ENCODE data around the gene ITPA.
"Not testable (repeated sequence)": the region's sequence is repeated elsewhere in the genome, so short reads cannot be mapped to it uniquely, and the experiment has no call there.

ITPA gene

GRCh38 chr20:3180319-3180718 is 29.0 kb upstream of the ITPA start:
- in situ Hi-C loops (cut with HindIII; ENCODE audit: low pct_unique_long_range_greater_than_20kb, low sequenced_read_pairs): no loop called here
- DNase-seq (ENCODE audit: low read depth in 1 of 2, low spot score in 1 of 2): no peak
- TF ChIP-seq JUND (IDR thresholded peaks at IDR 0.05; ENCODE audit: low read depth): no peak

- TF ChIP-seq JUND (IDR thresholded peaks at IDR 0.05; ENCODE audit: low read depth): no peak
- DNase-seq (ENCODE audit: low read depth in 1 of 2, low spot score in 1 of 2): no peak
- in situ Hi-C loops (cut with HindIII; ENCODE audit: low pct_unique_long_range_greater_than_20kb, low sequenced_read_pairs): no loop called here
Observed at GRCh38 chr20:3181270-3181669, 28.0 kb upstream of the ITPA start.

- in situ Hi-C loops (cut with HindIII; ENCODE audit: low pct_unique_long_range_greater_than_20kb, low sequenced_read_pairs); DNase-seq (ENCODE audit: low read depth in 1 of 2, low spot score in 1 of 2): not testable (repeated sequence)
Observed at GRCh38 chr20:3182429-3182828, 26.9 kb upstream of the ITPA start.

- no peak for DNase-seq (ENCODE audit: low read depth in 1 of 2, low spot score in 1 of 2)
- in situ Hi-C loops (cut with HindIII; ENCODE audit: low pct_unique_long_range_greater_than_20kb, low sequenced_read_pairs): no loop called here
- TF ChIP-seq JUND (IDR thresholded peaks at IDR 0.05; ENCODE audit: low read depth): no peak
Observed at GRCh38 chr20:3183896-3184612, 25.2 kb upstream of the ITPA start.

- in situ Hi-C loops (cut with HindIII; ENCODE audit: low pct_unique_long_range_greater_than_20kb, low sequenced_read_pairs); DNase-seq (ENCODE audit: low read depth in 1 of 2, low spot score in 1 of 2): not testable (repeated sequence)
Observed at GRCh38 chr20:3187861-3188260, 21.4 kb upstream of the ITPA start.

DNA sequence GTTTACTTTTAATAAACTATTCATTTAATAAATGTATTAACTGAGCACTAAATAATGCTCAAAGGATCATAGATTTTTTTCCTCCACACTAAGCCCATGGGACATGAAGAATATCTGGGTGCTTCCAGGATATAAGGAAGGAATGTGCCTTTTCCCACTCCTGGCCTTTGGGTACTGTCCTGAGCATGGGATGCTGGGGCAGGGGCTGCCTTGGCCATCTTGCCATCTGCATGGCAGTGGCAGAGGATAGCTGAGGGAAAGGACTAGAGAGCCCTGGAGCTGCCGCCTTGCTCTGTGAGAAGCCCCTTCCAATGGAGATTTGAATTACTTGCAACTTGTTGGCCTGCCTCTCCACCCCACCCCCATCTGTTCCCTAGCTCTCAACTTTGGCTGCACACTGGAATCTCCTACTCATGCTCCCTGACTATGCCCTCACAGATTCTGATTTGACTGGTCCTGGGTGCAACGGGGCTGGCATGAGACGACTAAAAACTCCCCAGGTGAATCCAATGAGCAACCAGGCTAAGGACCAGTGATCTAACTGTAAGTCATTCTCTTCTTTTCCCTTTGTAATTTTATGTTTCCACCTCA is 20.4 kb upstream of the ITPA start:
- DNase-seq (ENCODE audit: low read depth in 1 of 2, low spot score in 1 of 2): no peak
- in situ Hi-C loops (cut with HindIII; ENCODE audit: low pct_unique_long_range_greater_than_20kb, low sequenced_read_pairs): no loop called here
- TF ChIP-seq JUND (IDR thresholded peaks at IDR 0.05; ENCODE audit: low read depth): no peak

- no peak for TF ChIP-seq JUND (IDR thresholded peaks at IDR 0.05; ENCODE audit: low read depth)
- in situ Hi-C loops (cut with HindIII; ENCODE audit: low pct_unique_long_range_greater_than_20kb, low sequenced_read_pairs): no loop called here
- DNase-seq (ENCODE audit: low read depth in 1 of 2, low spot score in 1 of 2): no peak
Observed at GRCh38 chr20:3189561-3190131, 19.7 kb upstream of the ITPA start.

DNA sequence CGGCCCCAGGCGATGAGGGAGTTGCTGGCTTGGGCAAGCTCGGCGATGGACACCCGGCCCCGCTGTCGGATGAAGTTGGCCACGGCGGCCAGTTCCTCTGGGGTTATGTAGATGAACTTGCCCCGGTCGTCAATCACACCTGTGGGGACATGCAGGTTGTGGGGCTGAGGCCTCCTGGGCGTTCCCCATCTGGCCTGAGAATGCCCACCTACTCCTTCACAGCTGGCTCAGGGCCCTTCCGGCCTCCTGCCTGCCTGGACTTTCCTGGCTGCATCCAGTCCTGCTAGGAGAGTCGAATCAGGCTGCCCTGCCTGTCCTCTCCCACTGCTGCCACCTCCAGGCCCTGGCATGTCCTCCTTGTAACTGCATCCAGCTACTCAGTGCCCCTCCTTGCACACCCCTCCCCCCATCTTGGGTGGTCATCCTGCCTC is 18.6 kb upstream of the ITPA start:
- TF ChIP-seq JUND (IDR thresholded peaks at IDR 0.05; ENCODE audit: low read depth): no peak
- no peak for DNase-seq (ENCODE audit: low read depth in 1 of 2, low spot score in 1 of 2)
- in situ Hi-C loops (cut with HindIII; ENCODE audit: low pct_unique_long_range_greater_than_20kb, low sequenced_read_pairs): no loop called here

DNA sequence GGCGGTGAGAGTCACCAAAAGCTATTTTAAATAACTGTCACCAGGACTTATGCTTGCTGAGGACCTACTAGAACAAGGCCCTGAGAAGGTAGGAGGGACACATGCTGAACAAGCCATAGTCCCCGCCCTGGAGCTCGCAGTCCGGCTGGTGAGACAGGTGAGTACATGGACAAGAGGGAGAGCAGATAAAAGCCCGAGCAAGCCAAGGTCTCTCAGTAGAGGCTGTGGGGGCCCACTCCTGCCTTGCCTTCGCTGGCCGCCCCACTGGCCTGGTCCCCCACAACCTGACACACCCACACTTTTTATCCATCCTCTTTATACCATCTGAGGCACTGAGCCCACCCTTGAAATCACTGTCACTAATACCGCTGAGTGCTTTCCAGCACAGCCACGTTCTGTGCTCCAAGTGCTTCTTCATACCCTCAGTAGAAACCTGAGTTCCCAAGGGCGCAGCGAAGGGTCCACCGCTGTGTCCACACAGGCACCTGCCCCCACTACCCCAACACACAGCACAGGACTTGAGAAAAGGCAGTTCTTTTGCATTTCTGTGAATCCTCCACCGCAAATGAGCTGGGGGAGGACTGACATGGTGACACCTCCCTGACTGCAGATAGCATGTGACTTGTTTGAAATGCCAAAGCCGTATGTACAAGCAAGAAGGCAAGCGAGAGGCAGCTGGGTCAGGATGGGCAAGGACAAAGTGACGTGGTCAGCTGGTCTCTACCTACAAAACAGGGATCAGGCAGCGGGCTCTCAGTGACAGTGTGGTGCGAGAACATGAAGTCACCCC is 16.9 kb upstream of the ITPA start:
- TF ChIP-seq JUND (IDR thresholded peaks at IDR 0.05; ENCODE audit: low read depth): no peak
- no peak for DNase-seq (ENCODE audit: low read depth in 1 of 2, low spot score in 1 of 2)
- in situ Hi-C loops (cut with HindIII; ENCODE audit: low pct_unique_long_range_greater_than_20kb, low sequenced_read_pairs): no loop called here

- DNase-seq (ENCODE audit: low read depth in 1 of 2, low spot score in 1 of 2): no peak
- TF ChIP-seq JUND (IDR thresholded peaks at IDR 0.05; ENCODE audit: low read depth): no peak
- in situ Hi-C loops (cut with HindIII; ENCODE audit: low pct_unique_long_range_greater_than_20kb, low sequenced_read_pairs): no loop called here
Observed at GRCh38 chr20:3193806-3194616, 15.3 kb upstream of the ITPA start.

DNA sequence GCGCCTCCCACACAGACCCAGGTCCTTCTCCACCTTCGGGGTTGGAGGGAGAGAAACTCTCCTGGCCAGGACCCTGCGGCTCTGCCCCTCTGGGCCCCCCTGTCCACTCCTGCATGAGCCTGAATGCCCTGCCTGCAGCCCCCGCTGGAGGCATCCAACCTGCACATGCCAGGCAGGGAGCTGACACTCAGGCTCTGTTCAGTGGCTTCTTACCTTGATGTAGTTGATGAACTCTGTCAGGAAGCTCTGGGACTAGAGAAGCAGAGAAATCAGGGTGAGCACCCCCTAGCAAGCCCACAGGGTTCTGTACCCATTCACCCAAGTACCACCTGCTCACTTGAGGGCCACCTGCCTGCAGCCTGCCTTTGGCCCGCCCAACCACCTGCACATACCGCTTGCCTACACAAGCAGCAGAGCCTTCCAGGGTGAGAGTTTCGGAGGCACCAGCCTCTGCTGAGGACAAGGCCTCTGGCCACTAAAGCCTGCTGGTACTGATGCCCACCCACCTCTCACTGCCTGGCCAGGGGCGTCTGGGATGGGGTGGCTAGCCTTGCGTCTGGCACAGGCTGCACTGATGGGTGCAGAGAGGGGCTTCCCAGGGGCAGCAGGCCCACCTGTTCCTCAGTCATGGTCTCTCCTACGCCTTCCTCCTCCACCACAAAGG is 14.5 kb upstream of the ITPA start:
- DNase-seq (ENCODE audit: low read depth in 1 of 2, low spot score in 1 of 2): no peak
- TF ChIP-seq JUND (IDR thresholded peaks at IDR 0.05; ENCODE audit: low read depth): no peak
- in situ Hi-C loops (cut with HindIII; ENCODE audit: low pct_unique_long_range_greater_than_20kb, low sequenced_read_pairs): no loop called here

Measured in T47D (cell line).